Anterior cingulate cortex (tissue), 58 donors: Measurements from ENCODE around the gene MTNR1A.
"Not testable (repeated sequence)": the region's sequence is repeated elsewhere in the genome, so short reads cannot be mapped to it uniquely, and the experiment has no call there.

ENCODE experiments used
- DNase-seq, 58 donors: peaks; one replicate each; lab custom pipeline; 2025; lab: John Stamatoyannopoulos, UW

Gene MTNR1A

DNA sequence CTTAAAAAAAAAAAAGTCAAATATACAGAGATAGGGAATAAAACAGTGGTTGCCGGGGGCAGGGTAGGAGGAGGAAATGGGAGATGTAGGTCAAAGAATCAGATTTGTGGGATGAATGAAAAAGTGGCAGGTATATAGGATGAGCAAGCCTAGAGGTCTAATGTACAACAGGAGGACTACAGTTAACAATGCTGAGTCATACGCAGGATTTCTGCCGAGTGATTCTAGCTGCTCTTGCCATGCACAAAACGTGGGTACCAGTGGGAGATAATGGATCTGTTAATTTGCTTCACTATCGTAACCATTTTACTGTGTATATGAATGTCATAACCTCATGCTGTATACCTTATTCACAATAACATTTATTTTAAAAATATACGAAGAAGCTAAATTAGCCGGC is 10.7 kb upstream of the MTNR1A start:
- DNase-seq, result no peak

DNA sequence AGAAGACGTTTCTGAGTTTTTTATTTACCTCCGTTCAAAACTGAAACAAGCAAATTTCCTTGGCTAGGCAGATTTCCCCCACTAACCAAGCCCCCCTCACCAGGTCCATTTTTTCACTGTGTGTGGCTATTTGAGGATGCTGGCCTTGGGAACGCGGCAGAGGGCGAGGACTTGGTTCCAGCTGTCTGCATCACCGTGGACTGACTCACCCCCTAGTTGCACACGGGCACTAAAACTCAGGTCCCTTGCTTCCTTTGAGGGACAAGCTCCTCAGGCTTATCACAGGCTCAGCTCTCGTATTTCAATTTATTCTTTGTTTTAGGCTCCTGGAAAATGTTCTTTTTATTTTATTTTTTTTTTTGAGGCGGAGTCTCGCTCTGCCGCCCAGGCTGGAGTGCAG is 8.4 kb upstream of the MTNR1A start:
- no peak for DNase-seq

DNA sequence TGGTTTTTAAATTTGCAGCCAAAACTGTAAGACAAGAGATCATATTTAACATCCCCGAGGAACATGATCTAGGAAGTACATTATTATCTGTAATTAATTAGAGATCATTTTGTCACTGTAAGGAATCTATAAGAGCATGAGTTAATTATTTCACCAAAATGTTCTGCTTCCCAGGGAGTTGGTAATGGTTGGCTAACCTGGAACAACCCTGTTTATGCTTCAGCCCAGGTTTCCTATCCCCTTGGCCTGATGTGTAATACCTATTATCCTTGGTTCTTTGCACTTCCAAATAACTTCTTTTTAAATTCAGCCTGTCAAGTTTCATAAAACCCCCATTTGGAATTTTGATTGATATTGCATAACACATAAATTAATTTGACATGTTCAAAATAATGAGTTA is 6.4 kb upstream of the MTNR1A start:
- no peak for DNase-seq

DNA sequence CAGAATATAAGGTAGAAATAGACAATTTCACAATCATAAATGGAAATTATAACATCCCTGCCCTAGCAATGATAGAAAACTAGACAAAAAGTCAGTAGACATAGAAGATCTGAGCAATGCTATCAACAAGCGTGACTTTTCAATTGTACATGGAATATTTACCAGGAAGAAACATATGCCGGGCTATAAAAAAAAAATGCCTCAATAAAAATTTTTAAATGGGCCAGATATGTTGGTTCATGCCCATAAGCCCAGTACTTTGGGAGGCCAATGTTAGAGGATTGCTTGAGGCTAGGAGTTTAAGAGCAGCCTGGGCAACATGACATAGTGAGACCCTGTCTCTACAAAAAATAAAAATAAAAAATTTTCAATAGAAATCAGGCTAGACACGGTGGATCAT is 5.3 kb upstream of the MTNR1A start:
- DNase-seq, result no peak

DNA sequence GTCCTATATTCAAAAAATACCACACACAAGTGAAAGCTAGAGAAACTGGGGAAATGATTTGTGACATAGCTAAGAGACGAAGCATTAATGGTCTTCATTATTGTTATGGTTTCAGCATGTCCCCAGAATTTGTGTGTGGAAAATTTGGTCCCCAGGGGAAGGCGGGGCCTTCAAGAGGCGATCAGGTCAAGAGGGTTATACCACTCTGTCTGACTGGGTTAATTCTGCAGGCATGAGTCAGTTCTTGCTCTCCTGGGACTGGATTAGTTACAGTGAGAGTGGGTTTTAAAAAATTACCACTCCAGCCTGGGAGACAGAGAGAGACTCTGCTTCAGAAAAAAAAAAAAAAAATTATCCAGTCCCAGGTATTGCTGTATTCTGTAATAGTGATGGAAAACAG is 2.1 kb upstream of the MTNR1A start:
- no peak for DNase-seq

DNA sequence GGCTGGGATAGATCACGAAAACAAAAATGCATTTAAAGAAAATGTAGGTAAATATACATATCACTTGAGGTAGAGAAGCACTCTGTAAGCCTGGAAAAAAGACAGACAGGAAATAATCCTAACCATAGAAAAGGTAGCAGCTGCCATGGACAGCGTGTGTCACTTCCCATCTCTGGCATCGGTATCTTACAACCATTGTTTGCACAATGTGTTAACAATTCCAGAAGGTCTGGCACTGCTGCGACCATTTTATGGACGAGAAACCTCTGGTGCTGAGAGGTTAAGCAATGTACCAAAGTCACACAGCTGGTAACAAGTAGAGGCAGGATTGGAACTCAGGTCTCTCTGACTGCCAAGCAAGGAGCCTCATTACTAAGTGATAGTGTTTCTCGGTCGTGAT is 1.7 kb upstream of the MTNR1A start:
- no peak for DNase-seq

DNA sequence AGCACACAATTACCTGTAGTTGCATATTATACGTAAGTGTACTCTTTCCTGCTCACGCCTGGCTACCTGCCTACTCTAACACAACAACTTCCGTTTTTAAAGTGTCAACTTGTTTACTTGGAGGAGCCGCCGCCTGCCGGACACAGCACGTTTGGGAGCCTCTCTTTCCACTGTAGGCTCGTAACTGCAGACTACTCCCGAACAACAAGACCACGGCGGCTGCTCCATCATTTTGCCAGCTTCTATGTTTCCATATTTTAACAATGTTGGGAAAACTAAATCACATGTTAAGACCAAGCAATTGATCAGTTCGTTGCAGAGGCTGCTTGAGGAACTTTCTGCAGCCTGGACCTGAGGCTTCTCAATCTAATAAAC is 841 bp downstream of the MTNR1A start:
- peak in 3 of 58 donors; percentile 7 to 17 (median 8) for DNase-seq

DNA sequence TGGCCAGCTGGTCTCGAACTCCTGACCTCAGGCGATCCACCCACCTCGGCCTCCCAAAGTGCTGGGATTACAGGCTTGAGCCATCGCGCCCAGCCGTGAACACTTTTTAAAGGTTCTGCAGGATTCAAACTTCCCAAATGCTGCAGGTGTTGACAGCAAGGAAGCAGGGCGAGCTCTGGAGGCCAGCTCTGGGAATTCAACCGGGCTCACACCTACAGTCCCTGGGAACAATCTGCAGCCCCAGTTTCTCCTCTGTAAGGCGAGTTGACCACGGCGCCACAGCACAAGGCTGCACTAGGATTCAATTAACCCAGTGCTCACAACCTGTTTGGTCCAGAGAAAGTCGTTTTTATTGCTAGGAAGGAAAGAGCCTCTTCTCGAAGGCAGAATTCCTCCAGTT is 1.6 kb downstream of the MTNR1A start:
- DNase-seq, result no peak

DNA sequence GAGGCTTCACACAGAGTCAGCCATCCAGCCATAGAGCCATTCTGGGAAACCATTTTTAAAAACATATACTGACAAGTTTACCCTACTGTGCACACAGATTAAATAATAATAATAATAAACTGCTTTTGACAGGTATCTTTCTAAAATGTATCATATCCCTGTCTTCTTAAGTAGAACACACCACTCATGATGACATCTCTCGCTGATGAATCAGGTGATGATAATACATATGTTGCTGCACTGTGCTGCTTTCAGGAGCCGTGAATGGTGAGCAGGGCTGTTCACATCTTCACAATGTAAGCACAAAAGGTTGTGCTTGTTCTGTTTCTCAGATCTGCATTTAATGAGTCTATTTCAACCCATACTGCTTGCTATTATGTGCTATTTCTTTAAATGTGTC is 3.5 kb downstream of the MTNR1A start:
- no peak for DNase-seq

DNA sequence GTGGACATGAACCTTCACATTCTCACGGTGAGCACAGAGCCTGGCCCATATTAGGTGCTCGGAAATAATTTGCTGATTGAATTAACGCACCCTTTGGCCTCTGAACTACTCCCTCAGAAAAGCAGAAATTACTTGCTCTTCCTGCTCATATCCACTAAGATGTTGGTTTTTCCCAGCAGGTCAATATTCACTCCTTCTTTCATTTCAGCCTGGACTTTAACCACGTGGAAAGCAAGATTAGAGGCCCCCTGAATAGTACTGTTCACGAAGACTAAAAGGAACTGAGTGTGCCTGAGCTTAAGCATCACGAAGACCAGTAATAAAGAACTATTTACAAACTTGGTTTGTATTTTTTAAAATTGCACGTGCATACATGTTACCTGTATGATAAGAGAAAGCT is 9.9 kb downstream of the MTNR1A start:
- DNase-seq, result no peak

DNA sequence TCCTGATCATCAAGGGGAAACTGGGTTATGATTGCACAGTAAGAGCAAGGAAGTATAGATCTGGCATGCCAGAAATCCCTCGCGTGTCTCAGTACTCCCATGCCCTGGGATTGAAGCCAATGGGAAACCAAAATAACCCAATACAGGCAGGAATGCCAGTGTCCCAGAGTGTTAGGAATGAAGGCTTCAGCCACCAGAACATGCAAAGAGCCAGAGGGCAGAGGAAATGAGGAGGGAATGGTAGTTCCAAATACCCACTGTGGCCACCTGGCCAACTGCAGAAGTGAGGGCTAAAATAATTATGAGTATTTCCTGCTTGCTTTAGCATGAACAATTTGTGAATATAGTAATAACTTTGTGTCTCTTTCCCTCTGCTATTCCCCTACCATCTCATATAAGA is 12.2 kb downstream of the MTNR1A start:
- no peak for DNase-seq

DNA sequence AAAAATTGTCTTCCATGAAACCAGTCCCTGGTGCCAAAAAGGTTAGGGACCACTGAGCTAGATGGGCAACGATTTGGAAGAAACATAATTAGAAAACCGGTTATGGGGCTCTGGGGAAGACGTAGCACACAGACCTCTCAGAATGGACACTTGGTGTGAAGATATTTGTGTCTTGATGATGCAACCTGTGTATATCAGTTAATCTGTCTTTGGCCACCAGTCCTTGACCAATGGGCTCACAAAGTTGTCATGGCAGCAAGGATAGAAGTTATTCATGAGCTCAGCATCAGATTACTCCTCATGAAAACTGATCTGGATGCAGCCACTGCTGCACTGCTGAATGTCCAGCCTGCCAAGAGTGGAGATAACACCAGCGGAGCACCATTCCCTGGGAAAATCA is 13.6 kb downstream of the MTNR1A start:
- DNase-seq, result no peak

DNA sequence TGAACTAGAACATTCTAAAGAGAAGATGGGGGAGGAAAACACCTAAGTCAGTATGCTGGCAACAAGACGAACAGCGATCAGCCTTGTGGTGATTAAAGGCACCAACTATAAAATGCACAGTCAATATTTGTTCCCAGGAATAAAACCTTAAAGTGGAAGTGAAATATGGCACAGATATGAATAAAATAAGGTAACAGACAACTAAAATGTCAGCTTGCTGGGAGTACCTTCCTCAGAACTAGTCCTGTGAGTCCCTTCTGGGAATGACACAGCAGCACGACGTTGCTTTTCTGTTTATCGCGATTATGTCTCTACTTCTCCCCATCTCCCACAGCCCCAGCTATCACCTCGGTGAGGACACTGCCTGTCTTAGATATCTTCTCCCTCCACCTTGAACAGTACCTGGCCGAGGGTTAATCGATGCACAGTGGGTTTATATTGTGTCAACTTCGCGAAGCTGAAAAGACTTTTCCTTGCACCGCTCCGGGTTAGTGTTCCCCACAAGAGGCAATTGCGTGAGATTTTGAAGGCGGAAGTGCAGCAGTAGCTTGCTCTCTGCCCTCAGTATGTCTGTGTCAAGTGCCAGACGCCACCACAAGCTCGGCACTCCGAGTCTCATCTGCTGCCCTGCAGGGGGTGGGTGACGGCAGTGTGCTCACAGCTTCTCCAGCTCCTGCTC is 17.4 kb downstream of the MTNR1A start:
- no peak for DNase-seq

DNA sequence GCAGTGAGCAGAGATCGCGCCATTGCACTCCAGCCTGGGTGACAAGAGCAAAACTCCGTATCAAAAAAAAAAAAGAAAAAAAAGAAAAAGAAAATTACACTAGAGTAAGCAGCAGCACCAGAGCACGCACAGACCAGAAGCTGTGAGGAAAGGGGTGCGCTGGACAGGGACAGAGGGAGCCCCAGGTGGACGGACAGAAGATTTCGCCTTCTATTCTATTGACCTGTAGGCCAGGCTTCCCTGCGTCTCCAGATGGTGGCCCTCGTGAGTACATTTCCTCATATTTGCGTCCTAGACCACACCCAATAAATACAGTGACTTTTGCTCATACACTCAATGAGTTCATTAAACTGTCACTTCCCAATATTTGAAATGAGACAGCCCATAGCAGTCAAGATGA is 19.1 kb downstream of the MTNR1A start:
- DNase-seq, result no peak

DNA sequence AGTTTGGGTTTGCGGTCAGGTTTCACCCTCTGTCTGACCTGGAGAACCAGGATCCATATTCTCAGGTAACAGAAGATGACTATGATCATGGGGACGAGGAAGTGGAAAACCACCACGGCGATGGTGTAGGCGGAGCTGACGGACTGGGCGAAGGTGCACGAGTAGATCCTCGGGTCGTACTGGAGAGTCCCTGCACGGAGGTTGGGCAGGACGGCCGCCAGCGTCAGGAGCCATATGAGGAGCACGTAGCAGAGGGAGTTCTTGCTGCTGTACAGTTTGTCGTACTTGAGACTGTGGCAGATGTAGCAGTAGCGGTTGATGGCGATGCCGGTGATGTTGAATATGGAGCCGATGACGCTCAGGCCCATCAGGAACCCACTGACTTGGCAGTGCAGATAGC is 21.3 kb downstream of the MTNR1A start:
- DNase-seq, result no peak

DNA sequence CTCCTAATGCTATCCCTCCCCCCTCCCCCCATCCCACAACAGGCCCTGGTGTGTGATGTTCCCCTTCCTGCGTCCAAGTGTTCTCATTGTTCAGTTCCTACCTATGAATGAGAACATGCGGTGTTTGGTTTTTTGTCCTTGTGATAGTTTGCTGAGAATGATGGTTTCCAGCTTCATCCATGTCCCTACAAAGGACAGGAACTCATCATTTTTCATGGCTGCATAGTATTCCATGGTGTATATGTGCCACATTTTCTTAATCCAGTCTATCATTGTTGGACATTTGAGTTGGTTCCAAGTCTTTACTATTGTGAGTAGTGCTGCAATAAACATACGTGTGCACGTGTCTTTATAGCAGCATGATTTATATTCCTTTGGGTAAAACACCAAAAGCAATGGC is 31.4 kb downstream of the MTNR1A start:
- DNase-seq, result not testable (repeated sequence)

DNA sequence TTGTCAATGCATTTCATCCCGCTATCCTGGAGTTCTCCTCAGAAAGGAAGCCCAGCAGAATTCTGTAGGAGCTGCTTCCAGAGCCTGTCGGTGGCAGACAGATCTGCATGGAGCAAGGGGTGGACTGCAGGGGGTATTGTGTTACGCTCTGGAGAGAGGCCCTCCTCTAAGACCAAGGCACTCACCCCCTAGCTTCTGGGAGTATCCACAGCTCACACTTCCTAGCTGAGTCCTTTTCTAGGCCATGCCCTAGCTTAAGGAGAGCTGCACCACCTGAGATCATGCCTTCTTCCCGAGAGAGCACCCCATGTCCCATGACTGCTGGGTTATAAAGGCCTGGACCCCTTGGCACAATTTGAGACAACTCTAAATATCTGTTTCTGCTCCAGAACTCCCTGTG is 39.1 kb downstream of the MTNR1A start:
- DNase-seq, result no peak

DNA sequence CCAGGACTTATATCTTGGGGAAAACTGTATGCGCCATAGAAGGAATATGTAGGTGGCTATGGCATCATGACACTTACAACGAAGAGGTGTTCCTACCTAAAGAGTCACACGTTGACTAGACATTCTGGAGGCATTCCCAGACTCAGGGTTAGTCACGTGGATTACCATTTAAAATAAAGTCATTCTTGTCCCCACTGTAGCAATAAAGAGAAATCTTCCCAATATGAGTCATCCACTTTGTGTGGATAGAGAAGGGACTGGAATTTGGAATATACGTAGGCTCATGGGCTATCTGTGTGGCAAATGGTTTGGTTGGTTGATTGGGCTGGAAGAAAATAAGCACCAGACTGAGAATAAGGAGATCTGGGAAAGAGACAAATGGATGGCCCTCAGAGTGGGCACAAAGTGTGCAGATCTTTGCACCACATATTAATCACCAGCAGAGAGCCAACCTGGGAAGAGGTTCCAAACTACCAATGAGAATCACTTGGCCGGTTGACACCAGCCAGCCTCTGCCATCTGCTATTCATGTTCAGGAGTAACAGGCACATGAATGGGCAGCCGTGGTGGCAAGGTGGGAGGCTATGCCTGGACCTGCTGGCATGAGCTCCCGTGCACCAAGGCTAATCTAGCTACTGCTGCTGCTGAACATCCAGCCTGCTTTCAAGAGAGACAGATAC is 41.0 kb downstream of the MTNR1A start:
- no peak for DNase-seq

DNA sequence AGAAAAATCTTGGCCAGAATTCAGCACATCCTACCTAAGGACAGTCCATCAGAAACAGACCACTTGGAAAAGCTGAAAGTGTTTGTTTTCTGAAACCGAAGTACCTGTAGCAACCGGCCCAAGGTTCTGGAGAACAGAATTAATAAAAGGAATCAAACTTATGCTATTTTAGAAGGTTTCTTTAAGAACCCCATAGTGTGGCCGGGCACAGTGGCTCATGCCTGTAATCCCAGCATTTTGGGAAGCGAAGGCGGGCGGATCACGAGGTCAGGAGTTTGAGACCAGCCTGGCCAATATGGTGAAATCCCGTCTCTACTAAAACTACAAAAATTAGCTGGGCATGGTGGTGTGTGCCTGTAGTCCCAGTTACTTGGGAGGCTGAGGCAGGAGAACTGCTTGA is 50.6 kb downstream of the MTNR1A start:
- DNase-seq, result not testable (repeated sequence)

DNA sequence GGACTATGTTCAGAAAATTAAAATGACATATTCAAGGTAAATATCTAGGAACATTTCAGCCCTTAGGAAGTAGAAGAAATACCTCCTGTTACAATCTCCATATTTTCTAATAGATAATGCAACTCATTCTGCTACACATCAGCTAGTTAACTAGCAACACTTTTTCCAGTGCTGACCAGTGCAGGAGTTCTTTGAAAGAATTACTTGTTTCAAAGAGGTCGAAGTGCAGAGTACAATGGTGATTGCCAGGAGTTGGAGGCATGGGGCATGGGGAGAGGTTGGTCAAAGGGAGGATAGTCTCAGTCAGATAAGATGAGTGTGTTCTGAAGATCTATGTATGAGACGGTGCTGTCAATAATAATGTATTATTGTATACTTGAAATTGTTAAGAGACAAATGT is 53.1 kb downstream of the MTNR1A start:
- no peak for DNase-seq

DNA sequence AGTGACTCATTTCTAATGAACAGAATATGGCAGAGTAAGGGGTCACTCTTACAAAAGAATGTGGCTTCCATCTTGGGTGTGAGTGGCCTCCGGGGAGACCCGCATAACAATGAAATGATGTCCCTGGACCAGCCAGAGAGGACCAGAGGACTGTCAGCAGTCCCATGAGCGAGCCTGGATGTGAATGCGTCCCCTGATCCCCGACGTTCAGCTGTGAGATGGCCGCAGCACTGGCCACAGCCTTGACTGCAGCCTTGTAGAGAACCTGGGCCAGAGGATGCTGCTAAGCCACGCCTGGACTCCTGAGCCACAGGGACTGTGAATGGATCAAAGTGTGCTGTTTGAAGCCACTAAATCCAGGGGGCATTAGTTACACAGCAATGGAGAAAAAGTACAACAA is 53.8 kb downstream of the MTNR1A start:
- no peak for DNase-seq

DNA sequence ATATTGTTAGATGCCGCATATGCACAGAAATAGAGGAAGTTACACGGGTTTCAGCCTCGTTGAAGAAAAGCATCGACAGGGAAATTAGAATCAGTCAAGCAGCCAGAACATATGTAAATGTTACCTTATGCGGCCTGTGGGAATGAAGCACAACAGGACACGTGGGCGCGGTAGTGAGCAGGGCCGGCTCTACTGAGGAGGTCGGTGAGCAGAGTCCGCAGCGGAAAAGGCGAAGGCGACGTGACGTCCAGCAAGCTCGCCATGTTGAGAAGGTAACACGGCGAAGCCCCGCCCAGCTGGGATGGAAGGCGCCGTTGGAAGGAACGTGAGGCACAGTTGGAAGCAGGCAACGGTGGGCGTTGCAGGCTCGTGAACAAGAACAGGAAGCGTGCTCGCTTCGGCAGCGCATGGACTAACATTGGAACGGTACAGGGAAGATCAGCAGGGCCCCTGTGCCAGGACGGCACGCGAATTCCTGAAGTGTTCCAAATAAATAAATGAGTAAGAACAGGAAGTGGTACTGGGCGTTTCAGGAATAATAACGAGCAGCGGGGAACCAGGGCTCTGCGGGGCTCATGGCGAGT is 54.6 kb downstream of the MTNR1A start:
- DNase-seq, result no peak
